MM.1S (cell line): ENCODE data around the gene ENDOV.

ENCODE experiments used
- DNase-seq: peaks from one replicate; pipeline ENCODE4 v3.0.0-alpha.2; 2015
- H2AFZ ChIP-seq: fragments of 300-600 bp; sonication (generic); 2 replicates; pipeline ENCODE4 v1.6.0; 2016; ENCODE audit warnings: antibody characterized with exemption, low read length
- H3F3A ChIP-seq: fragments of 300-600 bp; sonication (generic); 2 replicates; pipeline ENCODE4 v1.6.1; 2016; ENCODE audit warnings: mild to moderate bottlenecking, antibody characterized with exemption, low read length, moderate library complexity, mixed read lengths; ENCODE audit not compliant: insufficient read depth
- H3K27ac ChIP-seq: fragments of 300-600 bp; sonication (generic); 2 replicates; pipeline ENCODE4 v1.5.1; 2016; ENCODE audit warnings: mild to moderate bottlenecking, low read length
- H3K27me3 ChIP-seq: fragments of 300-600 bp; sonication (generic); replicated peaks from 2 replicates; pipeline ENCODE4 v1.6.0; 2016; ENCODE audit warnings: low read length; ENCODE audit not compliant: insufficient read depth
- H3K36me3 ChIP-seq: fragments of 300-600 bp; sonication (generic); replicated peaks from 2 replicates; pipeline ENCODE4 v1.6.1; 2016; ENCODE audit warnings: mild to moderate bottlenecking, low read length, mixed read lengths; ENCODE audit not compliant: insufficient read depth
- H3K4me1 ChIP-seq: fragments of 300-600 bp; sonication (generic); 2 replicates; pipeline ENCODE4 v1.6.1; 2016; ENCODE audit warnings: low read length, mixed read lengths
- H3K4me2 ChIP-seq: fragments of 300-600 bp; sonication (generic); 2 replicates; pipeline ENCODE4 v1.6.0; 2016; ENCODE audit warnings: low read depth, low read length
- H3K4me3 ChIP-seq: fragments of 300-600 bp; sonication (generic); 2 replicates; pipeline ENCODE4 v1.5.1; 2016; ENCODE audit warnings: low read length, mixed read lengths
- H3K79me2 ChIP-seq: fragments of 300-600 bp; sonication (generic); 2 replicates; pipeline ENCODE4 v1.6.1; 2016; ENCODE audit warnings: mixed run types, low read length, mixed read lengths
- H3K9ac ChIP-seq: fragments of 300-600 bp; sonication (generic); 2 replicates; pipeline ENCODE4 v1.6.1; 2016; ENCODE audit warnings: low read length, mixed read lengths
- H3K9me2 ChIP-seq: fragments of 300-600 bp; sonication (generic); replicated peaks from 2 replicates; pipeline ENCODE4 v1.6.1; 2016; ENCODE audit warnings: mild to moderate bottlenecking, low read length, mixed read lengths; ENCODE audit not compliant: insufficient read depth
- H3K9me3 ChIP-seq: fragments of 300-600 bp; sonication (generic); replicated peaks from 2 replicates; pipeline ENCODE4 v1.6.1; 2016; ENCODE audit warnings: mild to moderate bottlenecking, low read length, mixed read lengths; ENCODE audit not compliant: insufficient read depth
- H4K20me1 ChIP-seq: fragments of 300-600 bp; sonication (generic); 2 replicates; pipeline ENCODE4 v1.6.1; 2016; ENCODE audit warnings: mild to moderate bottlenecking, low read length, moderate library complexity, mixed read lengths; ENCODE audit not compliant: insufficient read depth
- EZH2 ChIP-seq: fragments of 300-600 bp; sonication (generic); optimal IDR thresholded peaks from 2 replicates; pipeline ENCODE3; 2017; ENCODE audit warnings: low read depth, mild to moderate bottlenecking, antibody characterized with exemption, low read length, mixed read lengths
- EZH2phosphoT487 ChIP-seq: fragments of 300-600 bp; sonication (generic); IDR thresholded peaks from 2 replicates; pipeline ENCODE4 v1.6.1; 2018; ENCODE audit warnings: antibody characterized with exemption, low read length
- TF ChIP-seq, protein P1 (sequence below): fragments of 300-600 bp; sonication (generic); IDR thresholded peaks from 2 replicates; pipeline ENCODE4 v1.5.1; 2016; ENCODE audit warnings: antibody characterized with exemption, low read length, mixed read lengths

The ENDOV gene

DNA sequence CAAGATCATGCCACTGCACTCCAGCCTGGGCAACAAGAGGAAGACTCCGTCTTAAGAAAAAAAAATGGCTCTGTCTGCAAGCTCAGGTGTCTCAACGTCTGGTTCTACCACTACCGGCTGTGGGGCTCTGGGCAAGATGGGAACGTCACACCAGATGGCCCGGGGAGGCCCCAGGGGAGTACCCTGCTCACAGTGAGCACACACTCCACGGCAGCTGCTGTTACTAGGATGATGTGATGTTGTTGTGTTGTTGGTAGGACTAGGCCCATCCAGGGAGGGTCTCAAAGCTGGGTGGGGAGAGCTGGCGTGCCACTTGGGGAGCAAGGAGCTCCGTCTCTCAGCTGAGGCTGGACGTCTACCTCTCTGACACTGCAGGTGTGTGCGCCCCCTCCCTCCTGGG is 70.9 kb downstream of the ENDOV start:
- Histone ChIP-seq H3K4me1 (no peaks in the 10 kb centered on the region), H3K4me3 (no peak overlapping the region), H3K4me2 (no peak overlapping the region), H3K27ac (no peak overlapping the region), H2AFZ (no peak overlapping the region), H3K9me2 (no peaks in the 10 kb centered on the region), H3K36me3 (no peaks in the 10 kb centered on the region), H3F3A (no peaks in the 10 kb centered on the region), H3K79me2 (no peaks in the 10 kb centered on the region), H3K9ac (no peak overlapping the region), H4K20me1 (no peaks in the 10 kb centered on the region), H3K9me3 (no peaks in the 10 kb centered on the region), H3K27me3 (peaks cover 75% of the 10 kb centered on the region)
- TF ChIP-seq, protein P1, sequence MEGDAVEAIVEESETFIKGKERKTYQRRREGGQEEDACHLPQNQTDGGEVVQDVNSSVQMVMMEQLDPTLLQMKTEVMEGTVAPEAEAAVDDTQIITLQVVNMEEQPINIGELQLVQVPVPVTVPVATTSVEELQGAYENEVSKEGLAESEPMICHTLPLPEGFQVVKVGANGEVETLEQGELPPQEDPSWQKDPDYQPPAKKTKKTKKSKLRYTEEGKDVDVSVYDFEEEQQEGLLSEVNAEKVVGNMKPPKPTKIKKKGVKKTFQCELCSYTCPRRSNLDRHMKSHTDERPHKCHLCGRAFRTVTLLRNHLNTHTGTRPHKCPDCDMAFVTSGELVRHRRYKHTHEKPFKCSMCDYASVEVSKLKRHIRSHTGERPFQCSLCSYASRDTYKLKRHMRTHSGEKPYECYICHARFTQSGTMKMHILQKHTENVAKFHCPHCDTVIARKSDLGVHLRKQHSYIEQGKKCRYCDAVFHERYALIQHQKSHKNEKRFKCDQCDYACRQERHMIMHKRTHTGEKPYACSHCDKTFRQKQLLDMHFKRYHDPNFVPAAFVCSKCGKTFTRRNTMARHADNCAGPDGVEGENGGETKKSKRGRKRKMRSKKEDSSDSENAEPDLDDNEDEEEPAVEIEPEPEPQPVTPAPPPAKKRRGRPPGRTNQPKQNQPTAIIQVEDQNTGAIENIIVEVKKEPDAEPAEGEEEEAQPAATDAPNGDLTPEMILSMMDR = no peak
- TF ChIP-seq EZH2phosphoT487 (no peak), EZH2 (no peak)
- DNase-seq = no peak

DNA sequence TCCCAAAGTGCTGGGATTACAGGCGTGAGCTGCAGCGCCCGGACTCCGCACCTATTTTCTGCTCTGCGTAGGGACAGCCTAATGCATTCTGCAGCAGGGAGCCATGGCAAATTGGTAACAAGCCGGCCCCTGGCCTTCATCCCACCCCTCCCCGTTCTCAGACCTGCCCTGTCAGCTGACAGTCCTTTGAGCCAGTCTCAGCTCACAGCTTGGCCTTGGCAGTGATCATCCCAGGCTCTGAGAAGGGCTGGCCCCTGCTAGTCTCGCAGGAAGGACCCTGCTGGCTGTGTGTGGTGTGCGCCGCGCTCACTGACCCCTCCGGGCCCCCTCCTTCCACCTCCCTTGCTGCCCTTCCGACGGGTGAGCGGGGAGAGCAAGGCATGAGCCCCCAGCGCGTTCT is 71.7 kb downstream of the ENDOV start:
- Histone ChIP-seq H3K9me2 (no peaks in the 10 kb centered on the region), H2AFZ (no peak overlapping the region), H3K79me2 (no peaks in the 10 kb centered on the region), H4K20me1 (no peaks in the 10 kb centered on the region), H3K4me2 (no peak overlapping the region), H3K27ac (no peak overlapping the region), H3K27me3 (peaks cover 71% of the 10 kb centered on the region), H3K4me1 (no peaks in the 10 kb centered on the region), H3K9me3 (no peaks in the 10 kb centered on the region), H3K4me3 (no peak overlapping the region), H3F3A (no peaks in the 10 kb centered on the region), H3K9ac (no peak overlapping the region), H3K36me3 (no peaks in the 10 kb centered on the region)
- DNase-seq = no peak
- TF ChIP-seq EZH2phosphoT487 (no peak), EZH2 (no peak)
- TF ChIP-seq, protein P1 = no peak

DNA sequence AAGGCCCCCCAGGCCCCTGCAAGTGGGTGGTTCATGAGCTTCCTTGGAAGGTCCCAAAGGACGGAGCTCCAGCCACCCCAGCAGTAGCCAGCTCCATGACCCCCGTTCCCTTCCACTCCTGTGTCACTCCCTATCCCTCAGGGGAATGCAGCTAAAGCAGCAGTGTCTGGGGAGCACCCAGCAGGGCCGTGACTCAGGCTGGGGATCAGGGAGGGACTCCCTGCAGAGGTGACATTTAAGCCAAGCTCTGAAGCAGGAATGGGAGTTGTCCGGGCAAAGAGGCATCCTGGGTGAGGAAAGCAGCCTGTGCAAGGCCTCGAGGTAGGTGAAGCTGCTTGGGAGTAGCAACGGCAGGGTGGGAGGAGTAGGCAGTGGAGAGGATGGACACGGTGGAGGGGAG is 72.5 kb downstream of the ENDOV start:
- no peak overlapping the region for H3K4me3 ChIP-seq
- H3K27ac ChIP-seq = no peak overlapping the region

More for the DNA sequence above, 72.5 kb downstream of the ENDOV start:
- H2AFZ ChIP-seq = no peak overlapping the region
- H3K27me3 ChIP-seq = peaks cover 63% of the 10 kb centered on the region
- DNase-seq = no peak
- H3K9me2 ChIP-seq = no peaks in the 10 kb centered on the region
- no peak overlapping the region for H3K9ac ChIP-seq
- H3K9me3 ChIP-seq = no peaks in the 10 kb centered on the region
- TF ChIP-seq EZH2 (no peak), EZH2phosphoT487 (no peak)
- TF ChIP-seq, protein P1 = no peak
- no peaks in the 10 kb centered on the region for H3K79me2 ChIP-seq
- H3K36me3 ChIP-seq = no peaks in the 10 kb centered on the region
- H3K4me2 ChIP-seq = no peak overlapping the region
- H3F3A ChIP-seq = no peaks in the 10 kb centered on the region
- no peaks in the 10 kb centered on the region for H3K4me1 ChIP-seq
- no peaks in the 10 kb centered on the region for H4K20me1 ChIP-seq
